ENCODE measurements around the gene UQCR10.

Gene UQCR10

GRCh38 chr22:29769723-29770321, 2.7 kb downstream of the UQCR10 start:
- no peak for DNase-seq
- Mint-ChIP-seq H3K27me3 (no peaks in the 10 kb centered on the region), H3K9me3 (no peaks in the 10 kb centered on the region), H3K4me3 (no peak overlapping the region), H3K4me1 (peaks cover 41% of the 10 kb centered on the region), H3K27ac (no peak overlapping the region)
- no peak for ATAC-seq

- Mint-ChIP-seq H3K27ac (no peak overlapping the region), H3K4me3 (no peak overlapping the region), H3K9me3 (no peaks in the 10 kb centered on the region), H3K27me3 (no peaks in the 10 kb centered on the region), H3K4me1 (peaks cover 23% of the 10 kb centered on the region)
- ATAC-seq (no peak), DNase-seq (no peak)
Measured at GRCh38 chr22:29772170-29772641, 5.0 kb downstream of the UQCR10 start.

GRCh38 chr22:29773233-29773632, 6.1 kb downstream of the UQCR10 start:
- ATAC-seq = no peak
- peaks cover 13% of the 10 kb centered on the region for H3K4me1 Mint-ChIP-seq
- DNase-seq = no peak
- no peak overlapping the region for H3K4me3 Mint-ChIP-seq
- no peaks in the 10 kb centered on the region for H3K27me3 Mint-ChIP-seq
- H3K9me3 Mint-ChIP-seq = no peaks in the 10 kb centered on the region
- peak overlapping the region; percentile 33 to 63 for H3K27ac Mint-ChIP-seq

GRCh38 chr22:29780220-29780619, 13.1 kb downstream of the UQCR10 start:
- Mint-ChIP-seq H3K4me3 (no peak overlapping the region), H3K27ac (no peak overlapping the region), H3K4me1 (no peaks in the 10 kb centered on the region)

GRCh38 chr22:29780748-29781676, 13.8 kb downstream of the UQCR10 start:
- Mint-ChIP-seq H3K9me3 (no peaks in the 10 kb centered on the region), H3K27ac (peak overlapping the region; percentile 36 to 88), H3K27me3 (no peaks in the 10 kb centered on the region), H3K4me3 (no peak overlapping the region), H3K4me1 (no peaks in the 10 kb centered on the region)
- DNase-seq (no peak), ATAC-seq (no peak)

More at GRCh38 chr22:29780220-29780619, 13.1 kb downstream of the UQCR10 start:
- no peaks in the 10 kb centered on the region for H3K9me3 Mint-ChIP-seq
- H3K27me3 Mint-ChIP-seq = no peaks in the 10 kb centered on the region
- DNase-seq (no peak), ATAC-seq (no peak)

GRCh38 chr22:29782061-29782845, 15.1 kb downstream of the UQCR10 start:
- Mint-ChIP-seq H3K9me3 (no peaks in the 10 kb centered on the region), H3K27ac (no peak overlapping the region), H3K4me1 (no peaks in the 10 kb centered on the region), H3K4me3 (no peak overlapping the region), H3K27me3 (no peaks in the 10 kb centered on the region)
- DNase-seq = no peak
- no peak for ATAC-seq

- Mint-ChIP-seq H3K4me1 (no peaks in the 10 kb centered on the region), H3K4me3 (no peak overlapping the region), H3K9me3 (no peaks in the 10 kb centered on the region), H3K27ac (peak overlapping the region in 1 of 2 donors; percentile 52), H3K27me3 (no peaks in the 10 kb centered on the region)
- DNase-seq = no peak
- ATAC-seq = no peak
Measured at GRCh38 chr22:29784451-29785361, 17.5 kb downstream of the UQCR10 start.

- DNase-seq (no peak), ATAC-seq (no peak)
- Mint-ChIP-seq H3K9me3 (no peaks in the 10 kb centered on the region), H3K27me3 (no peaks in the 10 kb centered on the region), H3K27ac (peak overlapping the region in 1 of 2 donors; percentile 96), H3K4me1 (no peaks in the 10 kb centered on the region), H3K4me3 (no peak overlapping the region)
Measured at GRCh38 chr22:29786031-29786430, 18.9 kb downstream of the UQCR10 start.

GRCh38 chr22:29787371-29787980, 20.3 kb downstream of the UQCR10 start:
- H3K4me1 Mint-ChIP-seq = no peaks in the 10 kb centered on the region
- no peak overlapping the region for H3K27ac Mint-ChIP-seq
- no peak for DNase-seq
- no peak overlapping the region for H3K4me3 Mint-ChIP-seq
- H3K9me3 Mint-ChIP-seq = no peaks in the 10 kb centered on the region
- no peaks in the 10 kb centered on the region for H3K27me3 Mint-ChIP-seq
- ATAC-seq = no peak

- ATAC-seq (no peak), DNase-seq (no peak)
- H3K4me1 Mint-ChIP-seq = no peaks in the 10 kb centered on the region
- H3K27me3 Mint-ChIP-seq = no peaks in the 10 kb centered on the region
- peak overlapping the region; percentile 43 to 71 for H3K27ac Mint-ChIP-seq
- H3K9me3 Mint-ChIP-seq = no peaks in the 10 kb centered on the region
- no peak overlapping the region for H3K4me3 Mint-ChIP-seq
Measured at GRCh38 chr22:29788339-29789279, 21.4 kb downstream of the UQCR10 start.

- ATAC-seq (no peak), DNase-seq (no peak)
- no peak overlapping the region for H3K4me3 Mint-ChIP-seq
- H3K9me3 Mint-ChIP-seq = no peaks in the 10 kb centered on the region
- H3K27ac Mint-ChIP-seq = peak overlapping the region in 1 of 2 donors; percentile 82
- no peaks in the 10 kb centered on the region for H3K27me3 Mint-ChIP-seq
- H3K4me1 Mint-ChIP-seq = no peaks in the 10 kb centered on the region
Measured at GRCh38 chr22:29790061-29790460, 22.9 kb downstream of the UQCR10 start.

GRCh38 chr22:29793396-29793795, 26.2 kb downstream of the UQCR10 start:
- Mint-ChIP-seq H3K9me3 (no peaks in the 10 kb centered on the region), H3K27me3 (no peaks in the 10 kb centered on the region), H3K4me3 (no peak overlapping the region), H3K27ac (peak overlapping the region in 1 of 2 donors; percentile 19), H3K4me1 (peaks cover 13% of the 10 kb centered on the region)
- DNase-seq = no peak
- ATAC-seq = no peak

- Mint-ChIP-seq H3K27me3 (no peaks in the 10 kb centered on the region), H3K4me1 (peaks cover 18% of the 10 kb centered on the region), H3K27ac (peak overlapping the region in 1 of 2 donors; percentile 72), H3K4me3 (no peak overlapping the region), H3K9me3 (no peaks in the 10 kb centered on the region)
- ATAC-seq (no peak), DNase-seq (no peak)
Measured at GRCh38 chr22:29795663-29796062, 28.5 kb downstream of the UQCR10 start.
